Uterus (tissue), 4 donors: Measurements from ENCODE around the gene TOMT. TPM values are rescaled to one million over a fixed set of nuclear protein-coding genes. Genes with fewer than 3 reads are reported as not detected.
"Not testable (repeated sequence)": the region's sequence is repeated elsewhere in the genome, so short reads cannot be mapped to it uniquely, and the experiment has no call there.

Experiments
- DNase-seq, 2 donors: peaks; one replicate each; pipeline ENCODE4 v3.0.0-alpha.2; 2019 to 2020
- H3K27ac ChIP-seq, 2 donors: fragments of 200-600 bp; sonication (generic); 1 replicate in 1 of 2; 2 replicates in 1 of 2; pipeline ENCODE4 v1.5.1; 2016 to 2018
- H3K27me3 ChIP-seq, 2 donors: fragments of 200-600 bp; sonication (generic); one replicate each; pipeline ENCODE4 v1.5.1; 2018 to 2019; ENCODE audit warnings: control low read depth in 1 of 2
- H3K36me3 ChIP-seq, 2 donors: fragments of 200-600 bp; sonication (generic); one replicate each; pipeline ENCODE4 v1.5.1; 2019; ENCODE audit warnings: control low read depth in 1 of 2
- H3K4me1 ChIP-seq, 2 donors: fragments of 200-600 bp; sonication (generic); one replicate each; pipeline ENCODE4 v1.5.1; 2018 to 2019; ENCODE audit warnings: control low read depth in 1 of 2
- H3K4me3 ChIP-seq, 2 donors: fragments of 200-600 bp; sonication (generic); 1 replicate in 1 of 2; 2 replicates in 1 of 2; pipeline ENCODE4 v1.5.1; 2018 to 2019; ENCODE audit warnings: mild to moderate bottlenecking in 1 of 2
- H3K9me3 ChIP-seq, 2 donors: fragments of 200-600 bp; sonication (generic); one replicate each; pipeline ENCODE4 v1.5.1; 2019; ENCODE audit warnings: control low read depth in 1 of 2
- CTCF ChIP-seq, 4 experiments: fragments of 200-600 bp in 2 of 4; fragments of 450-650 bp in 2 of 4; sonication (generic) in 2 of 4; IDR thresholded peaks; one replicate each; pipeline ENCODE4 v1.5.1; 2016 to 2019; ENCODE audit warnings: antibody characterized with exemption in 4 of 4, mild to moderate bottlenecking in 2 of 4, moderate library complexity in 1 of 4
- POLR2A ChIP-seq, 2 donors: fragments of 450-650 bp; IDR thresholded peaks; one replicate each; pipeline ENCODE4 v1.6.1; 2016; ENCODE audit warnings: antibody characterized with exemption in 2 of 2, mild to moderate bottlenecking in 1 of 2, moderate library complexity in 1 of 2
- intact Hi-C: fragments of 100-400 bp; cut with DNase I; formaldehyde crosslinking; loops from one replicate; pipeline ENCODE4 v1.15.1; 2023; ENCODE audit warnings: low total_unique reads
- total RNA-seq, 4 donors: library from RNA; depleted of rRNA in 3 of 4; stranded (reverse); fragments of >200 nt in 3 of 4; gene quantifications; one replicate each; pipeline versions ENCODE4 v1.1.0 to v1.2.4, GENCODE V29; 2014 to 2023
- donor health status: DM: yes; HTN: yes; CAD: no.

TOMT gene
- total RNA-seq, 4 donors from 2014 or later, result not detected

DNA sequence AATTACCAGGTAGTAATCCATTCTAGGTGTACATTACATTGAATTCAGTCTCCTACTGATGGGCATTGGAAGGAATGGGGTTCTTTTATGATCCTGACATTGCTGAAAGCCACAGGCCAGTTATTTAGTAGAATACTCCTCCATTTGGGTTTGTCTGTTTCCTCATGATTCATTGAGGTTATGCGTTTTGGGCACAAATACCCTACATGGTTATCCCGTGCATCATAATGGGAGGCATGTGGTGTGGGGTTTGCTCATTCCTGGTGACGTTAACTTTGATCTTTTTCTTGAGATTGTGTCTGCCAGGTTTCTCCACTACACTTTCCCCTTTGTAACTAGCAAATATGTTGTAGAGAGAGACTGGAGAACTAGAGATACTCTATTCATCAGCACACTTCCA is 35.3 kb downstream of the TOMT start:
- Histone ChIP-seq H3K4me3 (no peak overlapping the region), H3K27ac (no peak overlapping the region), H3K9me3 (no peaks in the 10 kb centered on the region), H3K36me3 (no peaks in the 10 kb centered on the region), H3K27me3 (no peaks in the 10 kb centered on the region), H3K4me1 (no peaks in the 10 kb centered on the region)
- TF ChIP-seq CTCF (IDR thresholded peaks at IDR 0.05) (no peak), POLR2A (IDR thresholded peaks at IDR 0.05) (no peak)
- intact Hi-C loops, result no loop called here
- no peak for DNase-seq

GRCh38 chr11:72142086-72142485 is 36.4 kb downstream of the TOMT start:
- intact Hi-C loops, H3K27me3 ChIP-seq, H3K9me3 ChIP-seq, H3K27ac ChIP-seq, H3K4me1 ChIP-seq, DNase-seq, H3K4me3 ChIP-seq, H3K36me3 ChIP-seq: not testable (repeated sequence)

- H3K4me3 ChIP-seq, H3K36me3 ChIP-seq, H3K27me3 ChIP-seq, DNase-seq, intact Hi-C loops, H3K9me3 ChIP-seq, H3K27ac ChIP-seq, H3K4me1 ChIP-seq: not testable (repeated sequence)
Measured at GRCh38 chr11:72142543-72142942, 36.8 kb downstream of the TOMT start.

GRCh38 chr11:72144807-72145565 is 39.3 kb downstream of the TOMT start:
- no peak overlapping the region for H3K4me3 ChIP-seq
- no peaks in the 10 kb centered on the region for H3K4me1 ChIP-seq
- no peaks in the 10 kb centered on the region for H3K9me3 ChIP-seq
- DNase-seq, result no peak
- intact Hi-C loops, result no loop called here
- H3K27me3 ChIP-seq, result no peaks in the 10 kb centered on the region
- TF ChIP-seq CTCF (IDR thresholded peaks at IDR 0.05) (no peak), POLR2A (IDR thresholded peaks at IDR 0.05) (no peak)
- no peaks in the 10 kb centered on the region for H3K36me3 ChIP-seq
- no peak overlapping the region for H3K27ac ChIP-seq

DNA sequence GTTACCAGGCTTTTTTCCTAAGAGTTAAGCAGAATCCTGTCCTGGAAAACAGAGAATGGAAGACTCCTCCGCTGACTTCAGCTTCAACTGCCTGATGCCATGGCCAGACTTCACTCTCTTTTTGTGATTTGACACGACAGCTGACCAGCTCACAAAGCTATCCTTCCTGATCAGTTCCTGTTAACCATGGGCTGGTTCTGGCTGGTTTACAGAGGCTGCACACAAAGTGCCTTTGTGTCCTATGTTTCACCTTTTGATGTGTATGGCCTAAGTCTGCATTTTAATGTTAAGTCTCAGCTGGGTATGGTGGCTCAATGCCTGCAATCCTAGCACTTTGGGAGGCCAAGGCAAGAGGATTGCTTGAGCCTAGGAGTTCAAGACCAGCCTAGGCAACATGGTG is 40.9 kb downstream of the TOMT start:
- no peak overlapping the region for H3K4me3 ChIP-seq
- H3K9me3 ChIP-seq, result no peaks in the 10 kb centered on the region
- no peak for DNase-seq
- no peak overlapping the region for H3K27ac ChIP-seq
- no peak for TF ChIP-seq POLR2A (IDR thresholded peaks at IDR 0.05)
- TF ChIP-seq CTCF (IDR thresholded peaks at IDR 0.05), result no peak
- H3K27me3 ChIP-seq, result no peaks in the 10 kb centered on the region
- no peaks in the 10 kb centered on the region for H3K36me3 ChIP-seq
- no peaks in the 10 kb centered on the region for H3K4me1 ChIP-seq
- intact Hi-C loops, result no loop called here

DNA sequence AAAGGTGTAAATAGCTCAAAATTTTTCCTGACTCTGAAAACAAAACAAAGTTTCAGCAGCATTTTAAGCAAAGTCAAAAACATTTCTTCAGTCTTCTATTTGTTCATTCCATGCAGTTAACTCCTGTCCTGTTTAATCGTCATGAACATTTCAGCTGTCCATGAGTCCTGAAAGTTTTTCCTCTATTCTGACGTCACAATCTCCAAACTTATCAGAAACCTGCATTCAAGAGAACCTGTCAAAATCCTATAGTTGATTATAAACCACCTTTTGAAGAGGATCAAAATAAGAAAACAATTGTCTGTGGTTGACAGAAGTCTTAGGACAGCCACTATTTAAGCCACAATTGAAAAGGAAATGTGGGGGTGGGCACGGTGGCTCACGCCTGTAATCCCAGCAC is 45.2 kb downstream of the TOMT start:
- TF ChIP-seq CTCF (IDR thresholded peaks at IDR 0.05) (no peak), POLR2A (IDR thresholded peaks at IDR 0.05) (no peak)
- Histone ChIP-seq H3K9me3 (no peaks in the 10 kb centered on the region), H3K27me3 (no peaks in the 10 kb centered on the region), H3K4me1 (no peaks in the 10 kb centered on the region), H3K27ac (no peak overlapping the region), H3K36me3 (no peaks in the 10 kb centered on the region), H3K4me3 (no peak overlapping the region)
- intact Hi-C loops, result no loop called here
- no peak for DNase-seq

DNA sequence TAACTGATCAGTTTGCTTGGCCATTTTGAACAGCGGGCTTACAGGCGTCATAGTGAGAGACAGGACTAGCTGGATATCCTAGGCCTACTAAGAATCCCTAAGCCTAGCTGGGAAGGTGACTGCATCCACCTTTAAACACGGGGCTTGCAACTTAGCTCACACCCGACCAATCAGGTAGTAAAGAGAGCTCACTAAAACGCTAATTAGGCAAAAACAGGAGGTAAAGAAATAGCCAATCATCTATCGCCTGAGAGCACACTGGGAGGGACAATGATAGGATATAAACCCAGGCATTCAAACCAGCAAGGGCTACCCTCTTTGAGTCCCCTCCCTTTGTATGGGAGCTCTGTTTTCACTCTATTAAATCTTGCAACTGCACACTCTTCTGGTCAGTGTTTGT is 48.1 kb downstream of the TOMT start:
- H3K9me3 ChIP-seq, H3K4me3 ChIP-seq, H3K4me1 ChIP-seq, DNase-seq, H3K27ac ChIP-seq, H3K36me3 ChIP-seq, H3K27me3 ChIP-seq, intact Hi-C loops: not testable (repeated sequence)
